HG02571 (cell line): ENCODE results near the gene P2RY1.
"Not testable (repeated sequence)": the region's sequence is repeated elsewhere in the genome, so short reads cannot be mapped to it uniquely, and the experiment has no call there.

Experiments used
- ATAC-seq: cut with Tn5 transposase; IDR thresholded peaks from one replicate; pipeline ENCODE4 v1.9.1; 2021; ENCODE audit warnings: mild to moderate bottlenecking, moderate library complexity; ENCODE audit not compliant: unreplicated experiment

Gene P2RY1

GRCh38 chr3:152835601-152836102, 721 bp downstream of the P2RY1 start:
- peak; percentile 17 for ATAC-seq

DNA sequence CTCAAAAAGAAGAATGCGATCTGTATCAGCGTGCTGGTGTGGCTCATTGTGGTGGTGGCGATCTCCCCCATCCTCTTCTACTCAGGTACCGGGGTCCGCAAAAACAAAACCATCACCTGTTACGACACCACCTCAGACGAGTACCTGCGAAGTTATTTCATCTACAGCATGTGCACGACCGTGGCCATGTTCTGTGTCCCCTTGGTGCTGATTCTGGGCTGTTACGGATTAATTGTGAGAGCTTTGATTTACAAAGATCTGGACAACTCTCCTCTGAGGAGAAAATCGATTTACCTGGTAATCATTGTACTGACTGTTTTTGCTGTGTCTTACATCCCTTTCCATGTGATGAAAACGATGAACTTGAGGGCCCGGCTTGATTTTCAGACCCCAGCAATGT, 1.3 kb downstream of the P2RY1 start:
- no peak for ATAC-seq

DNA sequence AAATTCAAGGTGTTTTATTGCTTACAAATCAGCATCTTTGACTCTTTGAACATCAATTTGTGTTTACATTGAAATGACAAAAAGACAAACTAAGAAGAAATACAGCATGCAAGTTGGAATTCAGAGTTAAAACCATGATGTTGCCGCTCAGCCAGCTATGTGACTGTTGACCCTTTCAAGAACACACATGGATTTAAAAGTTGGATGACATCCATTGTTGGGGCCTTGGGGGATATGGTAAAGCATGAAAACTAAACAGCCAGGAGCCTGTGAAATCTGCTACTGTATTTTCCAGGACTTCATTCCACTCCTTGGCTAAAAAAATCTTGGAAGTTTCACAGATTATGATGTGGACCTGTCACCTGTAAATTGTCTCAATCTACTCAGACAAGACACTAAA, 4.6 kb downstream of the P2RY1 start:
- no peak for ATAC-seq

GRCh38 chr3:152841131-152841530, 6.2 kb downstream of the P2RY1 start:
- no peak for ATAC-seq

- ATAC-seq: no peak
These were observed 7.5 kb downstream of the P2RY1 start for GRCh38 chr3:152842413-152842812.

GRCh38 chr3:152843955-152844354, 9.0 kb downstream of the P2RY1 start:
- no peak for ATAC-seq

DNA sequence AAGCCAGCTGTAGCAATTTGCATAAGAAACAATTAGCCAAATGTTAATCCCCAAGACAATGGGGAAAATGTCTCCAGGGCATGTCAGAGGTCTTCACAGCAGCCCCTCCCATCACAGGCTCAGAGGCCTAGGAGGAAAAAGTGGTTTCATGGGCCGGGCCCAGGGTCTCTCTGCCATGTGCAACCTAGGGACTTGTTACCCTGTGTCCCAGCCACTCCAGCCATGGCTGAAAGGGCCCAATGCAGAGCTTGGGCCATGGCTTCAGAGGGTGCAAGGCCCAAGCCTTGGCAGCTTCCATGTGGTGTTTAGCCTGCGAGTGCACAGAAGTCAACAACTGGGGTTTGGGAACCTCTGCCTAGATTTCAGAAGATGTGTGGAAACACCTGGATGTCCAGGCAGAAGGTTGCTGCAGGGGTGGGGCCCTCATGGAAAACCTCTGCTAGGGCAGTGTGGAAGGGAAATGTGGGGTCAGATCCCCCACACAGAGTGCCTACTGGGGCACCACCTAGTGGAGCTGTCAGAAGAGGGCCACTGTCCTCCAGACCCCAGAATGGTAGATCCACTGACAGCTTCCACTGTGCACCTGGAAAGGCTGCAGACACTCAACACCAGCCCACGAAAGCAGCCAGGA, 11.8 kb downstream of the P2RY1 start:
- not testable (repeated sequence) for ATAC-seq

DNA sequence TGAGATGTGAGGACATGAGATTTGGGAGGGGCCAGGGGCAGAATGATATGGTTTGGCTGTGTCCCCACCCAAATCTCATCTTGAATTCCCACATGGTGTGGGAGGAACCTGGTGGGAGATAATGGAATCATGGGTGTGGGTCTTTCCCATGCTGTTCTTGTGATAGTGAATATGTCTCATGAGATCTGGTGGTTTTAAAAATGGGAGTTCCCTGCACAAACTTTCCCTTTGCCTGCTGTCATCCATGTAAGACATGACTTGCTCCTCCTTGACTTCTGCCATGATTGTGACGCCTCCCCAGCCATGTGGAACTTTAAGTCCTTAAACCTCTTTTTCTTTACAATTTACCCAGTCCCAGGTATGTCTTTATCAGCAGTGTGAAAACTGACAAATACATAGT, 12.7 kb downstream of the P2RY1 start:
- not testable (repeated sequence) for ATAC-seq

DNA sequence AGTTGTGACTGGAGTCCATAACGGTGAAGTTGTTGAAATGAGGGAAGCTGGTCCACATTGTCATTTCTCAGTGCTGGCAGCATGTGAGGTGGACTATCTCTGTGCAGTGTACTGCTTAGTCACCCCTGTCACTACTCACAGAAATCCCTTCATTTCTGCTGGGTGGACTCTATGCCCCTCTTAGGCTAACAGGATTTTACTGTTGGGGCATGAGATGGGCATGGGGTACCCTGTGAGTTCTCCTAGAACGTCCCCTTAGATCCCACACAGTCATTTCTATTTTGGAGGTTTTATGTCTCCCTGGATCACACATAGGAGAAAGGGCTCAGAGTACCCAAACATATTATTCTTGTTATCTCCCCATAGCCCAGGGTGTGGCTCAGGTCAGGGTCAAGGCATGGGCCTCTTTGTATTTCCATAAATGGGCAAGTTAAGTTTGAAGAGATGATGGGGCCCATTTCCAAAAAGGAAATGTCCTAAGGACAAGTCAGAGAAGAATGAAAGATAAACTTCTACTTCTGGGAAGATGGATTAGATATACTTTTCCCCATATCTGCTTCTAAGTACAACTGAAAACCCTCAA, 15.2 kb downstream of the P2RY1 start:
- no peak for ATAC-seq

DNA sequence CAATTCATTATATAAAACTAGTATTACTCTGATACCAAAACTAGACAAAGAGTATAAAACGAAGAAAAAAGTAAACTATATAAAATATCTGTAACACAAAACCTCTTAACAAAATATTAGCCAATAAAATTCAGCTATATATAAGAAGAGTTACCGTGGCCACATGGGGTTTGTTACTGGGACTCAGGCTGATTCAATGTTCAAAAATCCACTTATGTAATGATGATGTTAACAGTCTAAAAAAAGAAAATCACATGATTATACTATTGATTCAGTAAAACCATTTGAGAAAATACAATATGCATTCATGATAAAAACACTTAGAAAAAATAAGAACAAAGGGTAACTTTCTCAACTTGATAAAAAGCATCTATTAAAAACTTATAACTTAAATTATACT, 18.3 kb downstream of the P2RY1 start:
- ATAC-seq: no peak

GRCh38 chr3:152857082-152857481, 22.2 kb downstream of the P2RY1 start:
- no peak for ATAC-seq

DNA sequence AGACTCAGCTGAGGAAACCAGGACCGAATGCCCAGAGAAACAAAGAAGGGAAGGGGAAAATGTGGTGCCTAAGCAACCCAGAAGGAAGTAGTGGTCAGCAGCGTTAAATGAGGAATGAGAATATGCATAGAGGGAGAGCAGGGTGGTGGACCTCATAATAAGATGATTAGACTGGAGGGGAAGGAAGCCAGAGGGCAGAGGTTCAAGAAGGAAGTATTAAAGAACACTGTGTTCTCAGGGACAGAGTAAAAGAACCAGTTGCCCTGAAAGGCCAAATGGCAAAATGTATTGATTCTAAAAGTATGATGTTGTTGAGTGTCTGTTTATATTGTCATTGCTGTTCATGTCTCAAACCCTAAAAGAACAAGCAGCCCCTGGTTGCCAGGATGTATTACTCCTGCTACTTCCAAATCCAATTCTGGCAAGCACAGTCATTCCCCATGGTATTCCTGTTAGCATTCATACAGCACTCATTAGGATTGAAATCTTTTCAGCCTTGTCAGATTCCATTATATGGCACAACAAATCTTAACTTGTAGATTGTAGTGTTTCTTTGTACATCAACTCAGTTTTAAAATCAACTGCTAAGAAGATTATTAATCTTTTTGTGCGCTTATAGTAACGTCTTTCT, 23.4 kb downstream of the P2RY1 start:
- no peak for ATAC-seq

- ATAC-seq: no peak
These were observed 25.8 kb downstream of the P2RY1 start for GRCh38 chr3:152860736-152861135.

DNA sequence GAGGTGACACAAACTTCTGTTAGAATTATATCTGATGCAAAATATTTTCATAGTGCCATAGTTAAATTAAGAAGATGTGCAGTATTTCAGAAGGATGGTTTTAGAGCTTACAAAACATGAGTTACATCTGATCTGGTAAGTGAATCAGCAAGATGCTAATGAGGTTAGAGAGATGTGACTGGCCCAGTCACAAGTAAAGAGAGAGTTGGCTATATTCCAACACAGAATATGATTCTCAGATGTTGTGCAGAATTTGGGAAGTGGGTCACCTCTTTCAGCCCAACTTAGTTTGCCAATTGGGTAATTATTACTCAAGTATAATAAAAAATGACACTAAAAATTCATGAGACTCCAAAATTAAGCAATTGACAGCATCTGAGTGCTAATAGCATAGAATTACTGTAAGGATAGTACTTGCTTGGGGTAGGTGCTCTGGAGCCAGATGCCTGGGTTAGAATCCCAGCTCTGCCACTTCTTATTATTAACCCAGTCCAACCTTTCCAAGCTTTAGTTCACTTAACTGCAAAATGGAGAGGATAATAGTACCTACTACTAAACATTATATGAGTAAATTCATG, 30.8 kb downstream of the P2RY1 start:
- no peak for ATAC-seq

- no peak for ATAC-seq
These were observed 35.1 kb downstream of the P2RY1 start for GRCh38 chr3:152870027-152870426.

DNA sequence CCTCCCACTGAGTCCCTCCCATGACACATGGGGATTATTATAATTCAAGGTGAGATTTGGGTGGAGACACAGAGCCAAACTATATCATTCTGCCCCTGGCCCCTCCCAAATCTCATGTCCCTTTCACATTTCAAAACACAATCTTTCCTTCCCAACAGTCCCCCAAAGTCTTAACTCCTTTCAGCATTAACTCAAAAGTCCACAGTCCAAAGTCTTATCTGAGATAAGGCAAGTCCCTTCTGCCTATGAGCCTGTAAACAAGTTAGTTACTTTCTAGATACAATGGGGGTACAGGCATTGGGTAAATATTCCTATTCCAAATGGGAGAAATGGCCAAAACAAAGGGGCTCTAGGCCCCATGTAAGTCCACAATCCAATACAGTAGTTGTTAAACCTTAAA, 38.4 kb downstream of the P2RY1 start:
- ATAC-seq: not testable (repeated sequence)

GRCh38 chr3:152874896-152875749, 40.2 kb downstream of the P2RY1 start:
- no peak for ATAC-seq

- ATAC-seq: no peak
These were observed 44.3 kb downstream of the P2RY1 start for GRCh38 chr3:152879130-152879789.

GRCh38 chr3:152879790-152880174, 44.9 kb downstream of the P2RY1 start:
- no peak for ATAC-seq

- no peak for ATAC-seq
These were observed 50.1 kb downstream of the P2RY1 start for GRCh38 chr3:152885076-152885475.
